Activated CD4-positive, CD25-positive, alpha-beta regulatory T cell treated with anti-CD3 and anti-CD28 coated beads, Interleukin-2, amount 50 U/mL, for 24 hours (primary cell): ENCODE results near the gene MPRIP.

ENCODE experiments used
- ATAC-seq, 2 donors: fragments of 150-1000 bp; cut with Tn5 transposase; one replicate each; pipeline ENCODE4 v1.10.0; 2021; ENCODE audit warnings: mild to moderate bottlenecking in 1 of 2, moderate library complexity in 1 of 2

Gene MPRIP

GRCh38 chr17:17073030-17073564, 30.8 kb downstream of the MPRIP start:
- no peak for ATAC-seq

- ATAC-seq: no peak
These were observed 31.5 kb downstream of the MPRIP start for GRCh38 chr17:17073581-17074403.

- no peak for ATAC-seq
These were observed 33.0 kb downstream of the MPRIP start for GRCh38 chr17:17075125-17075781.

GRCh38 chr17:17076066-17076465, 33.8 kb downstream of the MPRIP start:
- no peak for ATAC-seq

GRCh38 chr17:17077101-17077500, 34.8 kb downstream of the MPRIP start:
- ATAC-seq: no peak

- no peak for ATAC-seq
These were observed 35.8 kb downstream of the MPRIP start for GRCh38 chr17:17077861-17078732.

GRCh38 chr17:17078832-17079231, 36.6 kb downstream of the MPRIP start:
- ATAC-seq: no peak

GRCh38 chr17:17079336-17079735, 37.1 kb downstream of the MPRIP start:
- no peak for ATAC-seq

- no peak for ATAC-seq
These were observed 37.5 kb downstream of the MPRIP start for GRCh38 chr17:17079761-17080160.

- ATAC-seq: no peak
These were observed 37.9 kb downstream of the MPRIP start for GRCh38 chr17:17080181-17080631.

- no peak for ATAC-seq
These were observed 38.5 kb downstream of the MPRIP start for GRCh38 chr17:17080781-17081180.

- ATAC-seq: no peak
These were observed 39.2 kb downstream of the MPRIP start for GRCh38 chr17:17081304-17081940.

- ATAC-seq: no peak
These were observed 40.6 kb downstream of the MPRIP start for GRCh38 chr17:17082878-17083277.

GRCh38 chr17:17084317-17084835, 42.1 kb downstream of the MPRIP start:
- ATAC-seq: no peak

- ATAC-seq: no peak
These were observed 42.7 kb downstream of the MPRIP start for GRCh38 chr17:17084941-17085340.

GRCh38 chr17:17086585-17086984, 44.3 kb downstream of the MPRIP start:
- no peak for ATAC-seq

- no peak for ATAC-seq
These were observed 45.3 kb downstream of the MPRIP start for GRCh38 chr17:17087424-17088015.

GRCh38 chr17:17088086-17088485, 45.8 kb downstream of the MPRIP start:
- no peak for ATAC-seq

GRCh38 chr17:17088541-17089525, 46.6 kb downstream of the MPRIP start:
- no peak for ATAC-seq
